DOHH2 (cell line): ENCODE measurements around the gene USF2.
"Not testable (repeated sequence)": the region's sequence is repeated elsewhere in the genome, so short reads cannot be mapped to it uniquely, and the experiment has no call there.

Source experiments
- CTCF ChIP-seq: fragments of 200-600 bp; sonication (generic); IDR thresholded peaks from one replicate; pipeline ENCODE4 v1.5.1; 2014; ENCODE audit warnings: antibody characterized with exemption, mild to moderate bottlenecking, low read depth, low read length; ENCODE audit not compliant: poor library complexity, severe bottlenecking
- EZH2phosphoT487 ChIP-seq: fragments of 200-600 bp; sonication (generic); IDR thresholded peaks from 2 replicates; pipeline ENCODE4 v1.6.1; 2017; ENCODE audit warnings: borderline replicate concordance, mild to moderate bottlenecking, antibody characterized with exemption, low read length, moderate library complexity, mixed read lengths

GRCh38 chr19:35285465-35285864 is 16.7 kb downstream of the USF2 start:
- not testable (repeated sequence) for TF ChIP-seq CTCF, EZH2phosphoT487
